Osteoblast (primary cell): ENCODE results near the gene NQO1. TPM values are rescaled to one million over a fixed set of nuclear protein-coding genes. Genes with fewer than 3 reads are reported as not detected.

Experiments
- DNase-seq: peaks from one replicate; pipeline ENCODE4 v3.0.0; 2011; ENCODE audit warnings: low spot score, mixed read lengths; ENCODE audit not compliant: insufficient read length; ENCODE audit errors: missing footprints
- H2AFZ ChIP-seq: 2 replicates; pipeline ENCODE4 v1.6.0; 2011; ENCODE audit warnings: mild to moderate bottlenecking, low read length
- H3K27ac ChIP-seq: 2 replicates; pipeline ENCODE4 v1.5.1; 2011; ENCODE audit warnings: mild to moderate bottlenecking, low read depth, low read length, moderate library complexity
- H3K27me3 ChIP-seq: 2 replicates; pipeline ENCODE4 v1.6.0; 2012; ENCODE audit warnings: mild to moderate bottlenecking, control low read depth, inconsistent platforms, low read length, moderate library complexity; ENCODE audit not compliant: insufficient read depth
- H3K36me3 ChIP-seq: 2 replicates; pipeline ENCODE4 v1.5.1; 2011; ENCODE audit warnings: mild to moderate bottlenecking, low read length, control low read depth, moderate library complexity; ENCODE audit not compliant: insufficient read depth
- H3K4me1 ChIP-seq: 2 replicates; pipeline ENCODE4 v1.5.1; 2011; ENCODE audit warnings: mild to moderate bottlenecking, low read length, control low read depth, moderate library complexity; ENCODE audit not compliant: insufficient read depth
- H3K4me2 ChIP-seq: 2 replicates; pipeline ENCODE4 v1.6.0; 2011; ENCODE audit warnings: mild to moderate bottlenecking, low read length; ENCODE audit not compliant: insufficient read depth
- H3K4me3 ChIP-seq: fragments of 200-600 bp; sonication (generic); 3 replicates; pipeline ENCODE4 v1.5.1; 2012; ENCODE audit warnings: mild to moderate bottlenecking, low read length, inconsistent platforms; ENCODE audit not compliant: insufficient read depth
- H3K79me2 ChIP-seq: 2 replicates; pipeline ENCODE4 v1.6.0; 2012; ENCODE audit warnings: mild to moderate bottlenecking, low read length, control low read depth, inconsistent platforms; ENCODE audit not compliant: insufficient read depth
- H3K9me3 ChIP-seq: 2 replicates; pipeline ENCODE4 v1.5.1; 2011; ENCODE audit warnings: low read depth, low read length, control low read depth
- H4K20me1 ChIP-seq: 2 replicates; pipeline ENCODE4 v1.6.0; 2012; ENCODE audit warnings: mild to moderate bottlenecking, low read length, control low read depth; ENCODE audit not compliant: insufficient read depth
- total RNA-seq: library from RNA; depleted of rRNA; stranded (reverse); fragments of >200 nt; gene quantifications from 2 replicates; pipeline ENCODE4 v1.2.3, GENCODE V29; 2012
- TF ChIP-seq, protein P1 (sequence below): IDR thresholded peaks from 2 replicates; pipeline ENCODE4 v1.5.1; 2011; ENCODE audit warnings: mild to moderate bottlenecking, low read depth, low read length, moderate library complexity; ENCODE audit errors: extremely low read depth

NQO1 gene
- total RNA-seq, 1 donor: 327 TPM

DNA sequence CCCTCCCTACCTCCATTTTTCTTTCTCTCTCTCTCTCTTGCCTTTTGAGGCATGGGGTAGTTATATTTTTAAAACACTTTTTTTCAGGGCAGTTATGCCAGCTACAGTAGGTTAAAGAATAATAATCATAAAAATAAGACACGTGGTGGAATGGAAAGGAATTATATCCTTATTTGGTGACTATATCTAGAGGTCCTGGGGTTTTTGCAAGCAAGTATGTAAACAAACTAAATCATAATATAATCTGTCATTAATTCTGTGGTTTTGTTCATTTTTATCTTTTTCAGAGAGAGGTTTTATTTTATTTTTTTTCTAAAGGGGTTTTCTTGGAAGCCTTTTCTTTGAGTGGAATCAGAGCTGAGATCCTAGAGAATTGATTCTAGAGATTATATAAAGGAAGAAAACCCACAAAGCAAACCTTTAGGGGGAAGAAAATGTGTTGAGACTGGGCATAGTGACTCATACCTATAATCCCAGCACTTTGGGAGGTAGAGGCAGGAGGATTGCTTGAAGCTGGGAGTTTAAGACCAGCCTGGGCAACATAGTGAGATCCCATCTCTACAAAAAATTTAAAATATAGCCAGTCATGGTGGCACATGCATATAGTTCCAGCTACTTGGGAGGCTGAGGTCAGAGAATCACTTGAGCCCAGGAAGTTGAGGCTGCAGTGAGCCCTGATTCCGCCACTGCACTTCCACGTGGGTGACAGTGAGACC, 53.2 kb downstream of the NQO1 start:
- H3K4me1 ChIP-seq: no peaks in the 10 kb centered on the region
- no peak overlapping the region for H2AFZ ChIP-seq
- peaks cover 6% of the 10 kb centered on the region for H3K79me2 ChIP-seq
- H3K27ac ChIP-seq: no peak overlapping the region
- H3K4me2 ChIP-seq: no peak overlapping the region
- TF ChIP-seq, protein P1, sequence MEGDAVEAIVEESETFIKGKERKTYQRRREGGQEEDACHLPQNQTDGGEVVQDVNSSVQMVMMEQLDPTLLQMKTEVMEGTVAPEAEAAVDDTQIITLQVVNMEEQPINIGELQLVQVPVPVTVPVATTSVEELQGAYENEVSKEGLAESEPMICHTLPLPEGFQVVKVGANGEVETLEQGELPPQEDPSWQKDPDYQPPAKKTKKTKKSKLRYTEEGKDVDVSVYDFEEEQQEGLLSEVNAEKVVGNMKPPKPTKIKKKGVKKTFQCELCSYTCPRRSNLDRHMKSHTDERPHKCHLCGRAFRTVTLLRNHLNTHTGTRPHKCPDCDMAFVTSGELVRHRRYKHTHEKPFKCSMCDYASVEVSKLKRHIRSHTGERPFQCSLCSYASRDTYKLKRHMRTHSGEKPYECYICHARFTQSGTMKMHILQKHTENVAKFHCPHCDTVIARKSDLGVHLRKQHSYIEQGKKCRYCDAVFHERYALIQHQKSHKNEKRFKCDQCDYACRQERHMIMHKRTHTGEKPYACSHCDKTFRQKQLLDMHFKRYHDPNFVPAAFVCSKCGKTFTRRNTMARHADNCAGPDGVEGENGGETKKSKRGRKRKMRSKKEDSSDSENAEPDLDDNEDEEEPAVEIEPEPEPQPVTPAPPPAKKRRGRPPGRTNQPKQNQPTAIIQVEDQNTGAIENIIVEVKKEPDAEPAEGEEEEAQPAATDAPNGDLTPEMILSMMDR: no peak
- H3K36me3 ChIP-seq: peaks cover 63% of the 10 kb centered on the region
- no peak overlapping the region for H3K4me3 ChIP-seq
- no peaks in the 10 kb centered on the region for H3K27me3 ChIP-seq
- peaks cover 3% of the 10 kb centered on the region for H4K20me1 ChIP-seq
- H3K9me3 ChIP-seq: no peaks in the 10 kb centered on the region
- no peak for DNase-seq

DNA sequence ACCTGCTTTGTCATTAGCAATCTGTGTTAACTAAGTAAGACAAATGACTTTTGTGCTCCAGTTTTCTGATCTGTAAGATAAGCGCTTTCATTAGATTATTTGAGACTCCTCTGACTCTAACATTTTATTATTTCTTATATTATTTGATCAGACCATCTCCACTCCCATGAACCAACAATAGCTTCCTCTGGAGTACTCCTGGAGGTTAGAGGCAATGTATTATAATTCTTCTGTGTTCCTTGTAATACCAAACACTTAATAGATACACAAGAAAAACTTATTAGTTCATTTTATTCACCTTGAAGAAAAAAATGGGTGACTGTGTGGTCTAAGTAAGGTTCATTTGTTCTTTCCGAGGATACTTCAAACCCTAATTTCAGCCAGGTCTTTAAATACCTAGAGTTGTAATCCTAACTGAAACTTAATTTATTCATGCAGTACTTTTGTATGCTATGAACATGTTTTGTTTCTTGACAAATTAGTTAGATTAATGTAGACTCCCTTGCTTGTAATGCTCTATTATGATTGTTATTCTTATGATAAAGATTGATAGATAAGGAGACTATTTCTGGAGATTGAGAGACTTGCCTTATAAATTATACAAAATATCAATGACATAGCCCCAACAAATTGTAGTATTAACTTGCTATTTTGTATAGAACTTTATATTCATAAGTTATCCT, 53.9 kb downstream of the NQO1 start:
- no peak overlapping the region for H3K27ac ChIP-seq
- no peak overlapping the region for H2AFZ ChIP-seq
- peaks cover 6% of the 10 kb centered on the region for H3K79me2 ChIP-seq
- no peaks in the 10 kb centered on the region for H3K9me3 ChIP-seq
- DNase-seq: no peak
- H3K4me3 ChIP-seq: no peak overlapping the region
- TF ChIP-seq, protein P1: no peak
- H3K27me3 ChIP-seq: no peaks in the 10 kb centered on the region
- H4K20me1 ChIP-seq: peaks cover 3% of the 10 kb centered on the region
- no peaks in the 10 kb centered on the region for H3K4me1 ChIP-seq
- peaks cover 56% of the 10 kb centered on the region for H3K36me3 ChIP-seq
- H3K4me2 ChIP-seq: no peak overlapping the region

DNA sequence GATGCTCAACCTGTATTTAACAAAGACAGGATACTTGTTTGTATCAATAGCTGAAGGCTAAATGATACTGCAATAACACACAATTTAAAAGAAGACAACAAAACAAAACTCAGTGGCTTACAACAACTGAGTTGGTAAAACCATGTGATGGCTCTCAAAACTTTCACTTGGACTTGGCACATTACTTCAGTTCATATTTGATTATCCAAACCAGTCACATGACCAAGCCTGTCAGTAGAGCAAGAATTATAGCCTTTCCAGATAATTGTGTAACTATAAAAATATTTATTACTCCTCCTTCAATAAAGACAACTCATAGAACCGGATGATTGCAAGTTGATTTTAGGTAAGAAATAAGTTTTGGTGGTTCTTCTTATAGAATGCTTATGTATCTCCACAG, 56.8 kb downstream of the NQO1 start:
- no peaks in the 10 kb centered on the region for H4K20me1 ChIP-seq
- no peak for DNase-seq
- H2AFZ ChIP-seq: no peak overlapping the region
- H3K27ac ChIP-seq: no peak overlapping the region
- TF ChIP-seq, protein P1: no peak
- no peaks in the 10 kb centered on the region for H3K27me3 ChIP-seq
- H3K79me2 ChIP-seq: peaks cover 2% of the 10 kb centered on the region
- no peaks in the 10 kb centered on the region for H3K9me3 ChIP-seq
- no peaks in the 10 kb centered on the region for H3K4me1 ChIP-seq
- peaks cover 34% of the 10 kb centered on the region for H3K36me3 ChIP-seq
- H3K4me2 ChIP-seq: no peak overlapping the region
- no peak overlapping the region for H3K4me3 ChIP-seq

DNA sequence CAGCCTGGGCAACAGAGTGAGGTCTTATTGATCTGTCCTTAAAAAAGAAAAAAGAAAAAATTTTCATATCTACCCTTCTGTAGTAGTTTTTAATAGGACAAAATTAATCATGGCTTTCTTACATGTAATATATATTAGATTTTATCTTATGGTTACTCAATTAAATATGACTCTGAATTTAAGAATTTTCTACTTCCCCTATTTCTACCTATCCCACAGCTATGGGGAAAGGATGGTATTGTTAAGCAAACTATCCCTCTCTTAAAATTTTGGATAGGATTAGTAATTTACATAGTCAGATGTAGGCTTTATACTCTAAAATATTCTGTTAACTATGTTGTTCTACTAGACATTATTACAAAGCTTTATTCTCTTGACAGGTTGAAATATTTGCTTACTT, 62.5 kb downstream of the NQO1 start:
- Histone ChIP-seq H3K4me1 (no peaks in the 10 kb centered on the region), H3K4me3 (no peak overlapping the region), H3K9me3 (no peaks in the 10 kb centered on the region), H4K20me1 (no peaks in the 10 kb centered on the region), H3K36me3 (peaks cover 38% of the 10 kb centered on the region), H3K27ac (no peak overlapping the region), H3K27me3 (no peaks in the 10 kb centered on the region), H2AFZ (no peak overlapping the region), H3K79me2 (peaks cover under 1% of the 10 kb centered on the region), H3K4me2 (no peak overlapping the region)
- DNase-seq: peak; percentile 3
- TF ChIP-seq, protein P1: no peak
